Breast epithelium (tissue), 3 donors: Measurements from ENCODE around the gene CRB2.

Experiments
- CTCF ChIP-seq, 3 donors: fragments of 450-650 bp; IDR thresholded peaks; one replicate each; pipeline ENCODE4 v1.5.1; 2016 to 2017; ENCODE audit warnings: antibody characterized with exemption in 3 of 3, mild to moderate bottlenecking in 3 of 3, moderate library complexity in 3 of 3
- POLR2A ChIP-seq: fragments of 450-650 bp; IDR thresholded peaks from one replicate; pipeline ENCODE4 v1.6.1; 2016; ENCODE audit warnings: antibody characterized with exemption, mild to moderate bottlenecking, moderate library complexity

- no peak for TF ChIP-seq CTCF (IDR thresholded peaks at IDR 0.05)
- no peak for TF ChIP-seq POLR2A
Observed at GRCh38 chr9:123406691-123407216, 50.8 kb downstream of the CRB2 start.
